Measurements from ENCODE around the gene SKOR1. TPM values are rescaled to one million over a fixed set of nuclear protein-coding genes. Genes with fewer than 3 reads are reported as not detected.

The SKOR1 gene
- total and polyA plus RNA-seq, 10 of the 15 experiments (the other 5 are each of a cell fraction or from before 2014, with no cell fraction given) = 0.04 to 0.36 (median 0.10) TPM; not detected in 4

- TF ChIP-seq ZBTB11 (CRISPR knock-in tag; IDR thresholded peaks at IDR 0.05) = no peak
- peak; percentile 73 to 74 for TF ChIP-seq IKZF2 (IDR thresholded peaks at IDR 0.05)
- TF ChIP-seq HDAC2 (IDR thresholded peaks at IDR 0.05) = no peak
- TF ChIP-seq MTA2 (IDR thresholded peaks at IDR 0.05; ENCODE audit: low read depth) = peak; percentile 95
- TF ChIP-seq SMC3 (IDR thresholded peaks at IDR 0.05; ENCODE audit: borderline replicate concordance, low read length) = 0 out of 2 replicates have a peak, but pooled peaks have one; percentile 7
- TF ChIP-seq, protein P1, sequence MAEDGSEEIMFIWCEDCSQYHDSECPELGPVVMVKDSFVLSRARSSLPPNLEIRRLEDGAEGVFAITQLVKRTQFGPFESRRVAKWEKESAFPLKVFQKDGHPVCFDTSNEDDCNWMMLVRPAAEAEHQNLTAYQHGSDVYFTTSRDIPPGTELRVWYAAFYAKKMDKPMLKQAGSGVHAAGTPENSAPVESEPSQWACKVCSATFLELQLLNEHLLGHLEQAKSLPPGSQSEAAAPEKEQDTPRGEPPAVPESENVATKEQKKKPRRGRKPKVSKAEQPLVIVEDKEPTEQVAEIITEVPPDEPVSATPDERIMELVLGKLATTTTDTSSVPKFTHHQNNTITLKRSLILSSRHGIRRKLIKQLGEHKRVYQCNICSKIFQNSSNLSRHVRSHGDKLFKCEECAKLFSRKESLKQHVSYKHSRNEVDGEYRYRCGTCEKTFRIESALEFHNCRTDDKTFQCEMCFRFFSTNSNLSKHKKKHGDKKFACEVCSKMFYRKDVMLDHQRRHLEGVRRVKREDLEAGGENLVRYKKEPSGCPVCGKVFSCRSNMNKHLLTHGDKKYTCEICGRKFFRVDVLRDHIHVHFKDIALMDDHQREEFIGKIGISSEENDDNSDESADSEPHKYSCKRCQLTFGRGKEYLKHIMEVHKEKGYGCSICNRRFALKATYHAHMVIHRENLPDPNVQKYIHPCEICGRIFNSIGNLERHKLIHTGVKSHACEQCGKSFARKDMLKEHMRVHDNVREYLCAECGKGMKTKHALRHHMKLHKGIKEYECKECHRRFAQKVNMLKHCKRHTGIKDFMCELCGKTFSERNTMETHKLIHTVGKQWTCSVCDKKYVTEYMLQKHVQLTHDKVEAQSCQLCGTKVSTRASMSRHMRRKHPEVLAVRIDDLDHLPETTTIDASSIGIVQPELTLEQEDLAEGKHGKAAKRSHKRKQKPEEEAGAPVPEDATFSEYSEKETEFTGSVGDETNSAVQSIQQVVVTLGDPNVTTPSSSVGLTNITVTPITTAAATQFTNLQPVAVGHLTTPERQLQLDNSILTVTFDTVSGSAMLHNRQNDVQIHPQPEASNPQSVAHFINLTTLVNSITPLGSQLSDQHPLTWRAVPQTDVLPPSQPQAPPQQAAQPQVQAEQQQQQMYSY (CRISPR knock-in tag; IDR thresholded peaks at IDR 0.05) = no peak
- peak; percentile 74; the same call in 1 of the 2 replicates for TF ChIP-seq BACH1 (IDR thresholded peaks at IDR 0.05; ENCODE audit: borderline replicate concordance)
- TF ChIP-seq GATAD2B (conservative IDR thresholded peaks at IDR 0.05; ENCODE audit: low read depth) = peak; percentile 59; the same call in 1 of the 2 replicates
- TF ChIP-seq, protein P2, sequence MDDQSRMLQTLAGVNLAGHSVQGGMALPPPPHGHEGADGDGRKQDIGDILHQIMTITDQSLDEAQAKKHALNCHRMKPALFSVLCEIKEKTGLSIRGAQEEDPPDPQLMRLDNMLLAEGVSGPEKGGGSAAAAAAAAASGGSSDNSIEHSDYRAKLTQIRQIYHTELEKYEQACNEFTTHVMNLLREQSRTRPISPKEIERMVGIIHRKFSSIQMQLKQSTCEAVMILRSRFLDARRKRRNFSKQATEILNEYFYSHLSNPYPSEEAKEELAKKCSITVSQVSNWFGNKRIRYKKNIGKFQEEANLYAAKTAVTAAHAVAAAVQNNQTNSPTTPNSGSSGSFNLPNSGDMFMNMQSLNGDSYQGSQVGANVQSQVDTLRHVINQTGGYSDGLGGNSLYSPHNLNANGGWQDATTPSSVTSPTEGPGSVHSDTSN (IDR thresholded peaks at IDR 0.05; ENCODE audit: insufficient replicate concordance, low read depth, low read length) = no peak
- TF ChIP-seq DPF2 (IDR thresholded peaks at IDR 0.05) = peak; percentile 94
- TF ChIP-seq RCOR1 (conservative IDR thresholded peaks at IDR 0.05; ENCODE audit: low read depth, low read length) = 0 out of 2 replicates have a peak, but pooled peaks have one; percentile 56
- TF ChIP-seq CHD2 (IDR thresholded peaks at IDR 0.05; ENCODE audit: borderline replicate concordance, low read depth, low read length) = 0 out of 2 replicates have a peak, but pooled peaks have one; percentile 50
- no peak for TF ChIP-seq PAX8 (IDR thresholded peaks at IDR 0.05)
- no peak for TF ChIP-seq CREB1 (IDR thresholded peaks at IDR 0.05; ENCODE audit: low read depth)
- no peak for TF ChIP-seq NFYB (IDR thresholded peaks at IDR 0.05; ENCODE audit: insufficient read depth, low read depth, low read length)
- 0 out of 2 replicates have a peak, but pooled peaks have one; percentile 27 for TF ChIP-seq YY1 (IDR thresholded peaks at IDR 0.05; ENCODE audit: low read depth, low read length)
- no peak for TF ChIP-seq REST (IDR thresholded peaks at IDR 0.05; ENCODE audit: low read depth, low read length)
- TF ChIP-seq CBFB (IDR thresholded peaks at IDR 0.05; ENCODE audit: low read depth) = peak; percentile 51; the same call in 1 of the 2 replicates
Measured at GRCh38 chr15:67784090-67784781, 41.1 kb upstream of the SKOR1 start (continued).

All from GM12878 (cell line).